GM18909 (cell line): ENCODE data around the gene FRY.
"Not testable (repeated sequence)": the region's sequence is repeated elsewhere in the genome, so short reads cannot be mapped to it uniquely, and the experiment has no call there.

Experiments used
- ATAC-seq: cut with Tn5 transposase; IDR thresholded peaks from one replicate; pipeline ENCODE4 v1.9.1; 2021; ENCODE audit warnings: mild to moderate bottlenecking; ENCODE audit not compliant: unreplicated experiment, poor library complexity

The FRY gene

DNA sequence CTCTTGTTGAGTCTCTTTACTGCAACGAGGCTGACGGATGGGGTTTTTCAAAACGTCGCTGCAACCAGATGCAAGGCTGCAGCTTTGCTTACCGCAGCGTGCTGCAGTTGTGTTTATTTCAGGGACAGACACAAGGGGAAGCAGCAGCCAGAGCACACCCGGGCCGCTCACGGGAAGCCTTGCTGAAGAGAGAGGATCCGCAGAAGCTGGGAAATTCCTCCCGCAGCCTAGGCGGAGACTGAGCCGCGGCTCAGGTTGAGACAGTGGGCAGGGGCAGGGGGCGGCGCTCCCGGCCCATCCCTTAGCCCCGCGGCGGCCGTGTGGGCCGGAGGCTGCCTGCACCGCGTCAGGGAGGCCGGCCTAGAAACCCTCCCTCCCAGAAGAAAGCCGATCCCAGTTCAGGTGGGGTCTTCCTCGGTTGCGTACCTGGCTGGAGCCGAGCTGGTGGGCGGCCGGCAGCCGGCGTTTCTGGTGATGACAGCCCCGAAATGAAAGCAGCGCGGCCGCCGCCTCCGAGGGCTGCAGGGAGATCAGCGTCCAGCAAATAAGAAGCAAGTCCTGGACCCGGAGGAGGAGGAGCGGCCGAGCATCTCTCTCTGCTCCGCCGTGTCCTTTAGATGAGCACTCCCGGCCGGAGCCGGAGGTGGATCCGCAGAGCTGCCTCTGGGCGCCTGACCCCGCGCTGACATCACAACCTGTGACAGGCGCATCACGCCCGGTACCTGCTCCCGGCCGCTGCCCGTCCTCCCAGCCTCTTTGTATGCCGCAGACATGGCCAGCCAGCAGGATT, at the start of gene FRY:
FRY (plus strand) TSS at position 750 of the 790 bp plus-strand sequence; CDS start at position 772, 22 bp downstream.
- ATAC-seq = peak; percentile 82

DNA sequence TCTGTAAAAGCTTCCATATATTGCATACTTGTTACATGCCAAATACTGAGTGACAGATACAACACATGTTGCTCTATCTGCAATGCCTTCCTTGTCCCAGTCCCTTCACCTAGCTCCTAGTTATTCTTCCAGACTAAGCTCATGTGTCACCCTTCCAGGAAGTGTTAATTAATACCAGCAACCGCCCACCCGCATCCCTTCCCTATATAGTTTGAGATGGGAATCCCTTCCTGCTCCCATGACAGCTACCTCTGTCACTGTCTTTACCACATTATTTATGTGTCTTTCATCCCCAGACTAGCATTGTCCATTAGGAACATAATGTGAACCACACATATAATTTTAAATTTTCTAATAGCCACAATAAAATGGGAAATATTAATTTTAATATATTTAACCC, 49.5 kb upstream of the FRY start:
- no peak for ATAC-seq

DNA sequence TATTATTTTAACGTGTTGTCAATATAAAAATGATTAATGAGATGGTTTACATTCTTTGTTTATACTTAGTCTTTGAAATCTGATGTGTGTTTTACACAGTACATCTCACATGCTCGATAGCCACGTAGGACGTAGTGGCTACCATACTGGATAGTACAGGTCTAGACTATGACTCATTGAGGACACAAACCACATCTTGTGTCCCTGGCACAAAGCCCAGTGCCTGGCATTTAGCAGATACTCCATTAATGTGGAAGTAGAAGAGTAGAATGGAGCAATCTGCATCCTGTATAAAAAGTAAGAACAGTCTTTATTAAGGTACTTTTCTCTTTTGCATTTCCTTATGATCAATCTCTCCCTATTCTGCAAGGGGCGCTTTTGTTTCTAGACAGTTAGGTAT, 49.0 kb upstream of the FRY start:
- ATAC-seq = no peak

DNA sequence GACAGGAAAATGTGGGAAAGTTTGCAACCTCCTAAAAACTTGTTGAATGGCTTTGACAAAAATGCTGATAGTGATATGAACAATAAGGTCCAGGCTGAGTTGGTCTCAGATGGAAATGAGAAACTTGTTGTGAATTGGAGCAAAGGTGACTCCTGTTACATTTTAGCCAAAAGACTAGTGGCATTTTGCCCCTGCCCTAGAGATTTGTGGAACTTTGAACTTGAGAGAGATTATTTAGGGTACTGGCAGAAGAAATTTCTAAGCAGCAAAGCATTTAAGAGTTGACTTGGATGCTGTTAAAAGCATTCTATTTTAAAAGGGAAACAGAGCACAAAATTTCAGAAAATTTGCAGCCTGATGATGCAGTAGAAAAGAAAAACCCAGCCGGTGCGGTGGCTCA, 47.9 kb upstream of the FRY start:
- not testable (repeated sequence) for ATAC-seq

DNA sequence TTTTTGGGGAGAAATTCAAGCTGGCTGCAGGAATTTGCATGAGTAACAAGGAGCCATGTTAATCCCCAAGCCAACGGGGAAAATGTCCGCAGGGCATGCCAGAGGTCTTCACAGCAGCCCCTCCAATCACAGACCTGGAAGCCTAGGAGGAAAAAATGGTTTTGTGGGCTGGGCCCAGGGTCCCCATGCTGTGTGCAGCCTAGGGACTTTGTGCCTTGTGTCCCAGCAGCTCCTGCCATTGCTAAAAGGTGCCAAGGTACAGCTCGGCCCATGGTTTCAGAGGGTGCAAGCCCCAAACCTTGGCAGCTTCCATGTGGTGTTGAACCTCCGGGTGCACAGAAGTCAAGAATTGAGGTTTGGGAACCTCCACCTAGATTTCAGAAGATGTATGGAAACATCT, 47.2 kb upstream of the FRY start:
- not testable (repeated sequence) for ATAC-seq

DNA sequence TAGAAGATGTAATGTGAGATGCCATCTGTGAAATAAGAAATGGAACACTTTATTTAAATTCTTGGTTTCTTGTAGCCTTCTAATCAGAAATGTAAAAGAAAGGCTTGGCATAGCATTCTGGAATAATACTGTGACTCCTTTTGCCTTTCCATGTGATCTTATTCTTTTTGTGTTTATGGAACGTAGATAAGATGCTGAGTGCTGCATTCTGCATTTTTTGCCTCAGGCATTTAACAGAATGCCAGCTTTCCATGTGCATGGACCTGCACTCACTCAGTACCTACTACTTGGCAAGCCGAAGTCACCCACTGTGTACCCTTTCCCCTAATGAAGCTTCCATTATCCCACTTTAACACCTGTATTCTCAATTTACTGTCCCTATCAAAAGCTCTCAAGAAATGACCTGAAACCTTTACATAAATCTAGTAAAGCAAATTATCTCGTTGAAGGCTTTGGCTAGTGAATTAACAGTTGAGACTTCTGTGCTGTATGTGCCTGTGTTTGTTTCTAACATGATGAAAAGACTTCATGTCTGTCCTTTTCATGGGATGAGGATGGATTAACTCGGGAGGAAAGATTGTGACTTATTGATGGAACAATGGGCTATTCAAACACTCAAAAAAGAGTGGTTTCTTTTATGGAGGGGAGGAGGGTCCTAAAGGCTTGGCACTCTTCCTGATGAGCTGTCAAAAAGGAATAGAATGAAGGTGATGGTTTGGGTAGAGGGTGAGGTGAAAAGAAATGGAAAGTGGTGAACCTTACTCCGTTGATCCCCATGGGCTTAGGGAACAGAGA, 44.7 kb upstream of the FRY start:
- no peak for ATAC-seq

DNA sequence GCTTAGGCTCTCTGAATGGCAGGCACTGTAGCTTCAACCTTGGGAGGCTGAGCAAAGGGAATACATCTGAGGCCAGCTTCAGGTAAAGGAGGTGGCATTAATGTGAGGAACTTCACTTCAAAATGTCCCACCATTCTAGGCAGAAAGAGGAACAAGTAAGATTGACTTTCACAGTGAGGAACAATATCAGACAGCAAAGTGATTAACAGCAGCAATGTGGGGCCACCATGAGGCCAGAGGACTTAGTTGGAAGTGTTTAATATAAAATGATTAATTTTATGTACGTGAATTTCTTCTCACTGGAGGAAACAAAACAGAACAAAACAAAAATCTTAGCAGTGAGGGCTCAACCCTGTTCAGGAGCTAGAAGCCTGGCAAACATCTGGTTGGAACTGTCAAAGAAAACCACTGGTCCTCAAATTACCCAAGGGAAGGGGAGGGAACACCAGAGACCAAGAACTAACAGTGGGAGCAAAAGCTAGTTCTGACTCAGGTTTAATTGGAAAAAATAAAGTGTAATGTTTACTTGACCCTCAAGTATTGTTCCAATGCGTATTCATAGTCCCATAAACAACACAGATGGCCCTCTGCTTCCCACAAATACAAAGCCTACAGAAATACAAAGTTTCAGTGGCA, 43.9 kb upstream of the FRY start:
- ATAC-seq = no peak

DNA sequence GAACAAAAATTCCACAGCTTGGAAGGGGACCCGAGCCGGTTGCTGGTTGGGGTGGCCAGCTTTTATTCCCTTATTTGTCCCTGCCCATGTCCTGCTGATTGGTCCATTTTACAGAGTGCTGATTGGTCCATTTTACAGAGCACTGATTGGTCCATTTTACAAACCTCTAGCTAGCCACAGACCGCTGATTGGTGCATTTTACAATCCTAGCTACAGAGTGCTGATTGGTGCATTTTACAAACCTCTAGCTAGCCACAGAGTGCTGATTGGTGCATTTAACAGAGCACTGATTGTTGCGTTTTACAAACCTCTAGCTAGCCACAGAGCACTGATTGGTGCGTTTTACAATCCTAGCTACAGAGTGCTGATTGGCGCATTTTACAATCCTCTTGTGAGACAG, 37.2 kb upstream of the FRY start:
- ATAC-seq = not testable (repeated sequence)

DNA sequence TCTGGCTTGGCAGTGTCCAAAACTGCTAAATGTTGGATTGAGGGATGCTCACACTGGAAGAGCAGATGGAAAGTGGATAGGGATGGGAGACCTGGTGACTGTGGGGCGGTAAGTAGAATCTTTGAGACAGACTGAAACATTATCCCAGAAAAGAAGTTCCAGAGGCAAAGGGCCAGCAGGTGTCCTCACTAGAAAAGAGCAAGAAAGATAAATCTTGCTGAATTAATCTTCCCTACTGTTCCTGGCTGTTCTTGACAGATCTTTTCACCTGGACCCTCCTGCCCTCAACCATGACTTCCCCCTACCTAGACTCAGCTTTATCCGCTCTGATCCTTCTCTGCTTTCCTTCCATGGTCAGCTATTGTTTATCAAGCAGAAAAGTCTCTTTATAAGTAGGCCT, 35.0 kb upstream of the FRY start:
- no peak for ATAC-seq

DNA sequence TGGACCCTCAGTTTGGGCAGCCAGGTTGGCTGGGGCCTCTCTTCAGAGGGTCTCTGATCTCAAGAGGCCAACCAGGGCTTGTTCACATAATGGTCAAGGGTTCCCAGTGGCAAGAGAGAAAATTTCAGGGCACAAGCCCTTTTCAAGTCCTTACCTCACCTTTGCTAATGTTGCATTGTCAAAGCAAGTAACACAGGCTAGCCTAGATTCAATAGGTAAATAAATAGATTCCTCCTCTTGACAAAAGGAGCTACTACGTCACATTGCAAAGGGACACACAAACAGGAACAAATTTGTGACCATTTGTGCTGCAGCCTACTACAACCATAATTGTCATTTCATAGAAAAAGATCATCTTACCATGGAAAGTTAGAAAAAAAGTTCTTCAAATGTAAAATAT, 33.9 kb upstream of the FRY start:
- no peak for ATAC-seq

DNA sequence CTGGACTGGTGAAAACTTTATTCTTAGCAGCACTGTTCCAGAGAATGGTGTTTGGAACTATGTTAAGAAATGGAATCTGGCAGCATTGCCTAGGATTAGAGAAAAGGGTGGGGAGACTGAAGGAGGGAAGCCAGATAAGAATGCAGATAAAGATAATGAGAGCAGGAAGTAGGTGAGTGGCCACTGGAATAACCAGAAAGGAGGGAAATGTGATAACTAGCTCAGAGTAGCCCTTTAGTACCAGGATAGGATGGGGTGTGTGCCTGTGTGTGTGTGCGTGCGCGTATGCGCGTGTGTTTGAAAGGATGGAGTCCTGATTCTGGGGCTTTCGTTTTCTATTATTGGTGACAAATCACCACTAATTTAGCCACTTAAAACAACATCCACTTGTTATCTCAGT, 33.4 kb upstream of the FRY start:
- no peak for ATAC-seq

DNA sequence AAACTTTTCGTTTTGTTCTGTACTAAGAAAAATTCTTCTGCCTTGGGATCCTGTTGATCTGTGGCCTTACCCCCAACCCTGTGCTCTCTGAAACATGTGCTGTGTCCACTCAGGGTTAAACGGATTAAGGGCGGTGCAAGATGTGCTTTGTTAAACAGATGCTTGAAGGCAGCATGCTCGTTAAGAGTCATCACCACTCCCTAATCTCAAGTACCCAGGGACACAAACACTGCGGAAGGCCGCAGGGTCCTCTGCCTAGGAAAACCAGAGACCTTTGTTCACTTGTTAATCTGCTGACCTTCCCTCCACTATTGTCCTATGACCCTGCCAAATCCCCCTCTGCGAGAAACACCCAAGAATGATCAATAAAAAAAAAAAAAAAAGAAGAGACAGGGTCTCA, 30.8 kb upstream of the FRY start:
- not testable (repeated sequence) for ATAC-seq

DNA sequence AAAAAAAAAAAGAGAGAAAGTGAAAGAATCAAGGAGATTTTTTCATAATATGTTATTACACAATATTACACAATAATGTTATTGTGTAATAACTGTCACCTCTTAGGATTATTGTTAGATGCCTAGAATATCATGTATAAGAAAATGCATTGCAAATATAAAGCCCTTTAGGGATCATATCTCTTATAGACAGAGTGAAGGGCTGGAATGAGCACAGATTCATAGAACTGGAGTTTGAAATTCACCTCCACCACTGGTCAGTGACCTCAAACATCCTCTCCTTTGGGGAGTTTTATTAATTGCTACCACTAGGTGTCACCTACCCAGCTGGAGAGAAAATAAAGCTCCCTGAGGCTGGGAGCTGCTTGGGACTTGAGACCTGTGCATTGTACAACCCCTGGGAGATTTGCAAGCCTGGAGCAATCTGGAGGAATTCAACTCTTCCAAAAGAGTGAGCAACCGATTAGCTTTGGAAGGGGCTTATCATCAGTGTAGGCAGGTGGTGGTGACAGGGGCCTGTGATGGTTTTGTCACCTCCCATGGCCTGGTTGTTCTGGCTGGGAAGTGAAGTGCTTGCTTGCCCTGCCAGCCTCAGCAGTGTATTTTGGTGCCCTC, 30.3 kb upstream of the FRY start:
- ATAC-seq = peak; percentile 77

DNA sequence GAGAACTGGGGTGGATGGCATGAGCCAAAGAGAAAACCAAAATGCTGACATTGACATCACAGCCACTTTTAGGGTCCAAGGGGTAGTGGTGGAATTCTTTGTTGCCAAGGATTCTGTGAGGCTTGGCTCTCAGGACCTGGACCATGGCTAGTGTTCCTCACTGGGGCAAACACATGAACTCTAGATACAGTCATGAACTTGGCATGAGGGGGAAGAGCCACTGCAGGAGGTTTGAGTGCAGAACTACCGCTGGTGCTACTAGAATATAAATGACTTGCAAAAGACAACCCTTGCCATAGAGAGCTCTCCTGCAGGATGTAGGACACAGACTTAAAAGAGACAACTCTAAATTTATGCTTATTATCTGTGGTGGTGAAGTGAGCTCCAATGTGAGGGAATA, 29.8 kb upstream of the FRY start:
- no peak for ATAC-seq

DNA sequence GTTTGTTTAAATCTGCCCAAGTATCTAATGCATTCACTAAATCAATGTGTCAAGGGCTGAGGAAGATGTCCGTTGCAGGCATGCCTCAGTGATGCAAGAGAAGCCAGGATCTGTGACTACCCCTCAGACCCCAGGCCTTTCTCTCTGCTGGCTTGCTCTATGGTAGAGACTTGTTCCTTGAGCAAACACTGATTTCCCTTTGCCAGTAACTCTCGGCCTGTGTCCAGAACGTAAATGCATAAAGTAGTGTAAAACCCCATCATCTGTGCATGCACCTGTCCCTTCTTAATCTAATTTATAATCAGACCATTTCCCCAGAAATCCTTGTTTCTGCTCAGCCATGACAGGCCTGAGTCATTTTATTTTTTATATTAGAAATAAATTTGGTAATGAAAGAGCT, 28.7 kb upstream of the FRY start:
- no peak for ATAC-seq

DNA sequence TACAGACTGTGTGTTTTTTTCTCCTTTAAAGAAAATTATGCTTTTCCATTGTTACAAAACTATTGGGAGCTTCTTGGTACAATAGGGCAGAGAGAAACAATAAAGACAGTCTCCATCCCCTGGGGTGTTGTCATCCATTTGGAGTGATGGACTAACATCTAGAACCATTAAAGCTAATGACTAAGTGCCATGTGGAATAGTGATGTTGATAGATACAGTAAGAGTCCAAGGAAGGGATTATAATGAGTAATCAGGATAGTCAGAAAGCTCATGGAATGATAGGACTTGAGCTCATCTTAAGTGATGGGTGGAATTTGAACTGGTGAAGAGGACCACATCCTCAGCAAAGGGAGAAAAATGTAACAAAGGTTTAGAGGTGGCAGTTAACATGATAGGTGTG, 24.1 kb upstream of the FRY start:
- ATAC-seq = no peak

DNA sequence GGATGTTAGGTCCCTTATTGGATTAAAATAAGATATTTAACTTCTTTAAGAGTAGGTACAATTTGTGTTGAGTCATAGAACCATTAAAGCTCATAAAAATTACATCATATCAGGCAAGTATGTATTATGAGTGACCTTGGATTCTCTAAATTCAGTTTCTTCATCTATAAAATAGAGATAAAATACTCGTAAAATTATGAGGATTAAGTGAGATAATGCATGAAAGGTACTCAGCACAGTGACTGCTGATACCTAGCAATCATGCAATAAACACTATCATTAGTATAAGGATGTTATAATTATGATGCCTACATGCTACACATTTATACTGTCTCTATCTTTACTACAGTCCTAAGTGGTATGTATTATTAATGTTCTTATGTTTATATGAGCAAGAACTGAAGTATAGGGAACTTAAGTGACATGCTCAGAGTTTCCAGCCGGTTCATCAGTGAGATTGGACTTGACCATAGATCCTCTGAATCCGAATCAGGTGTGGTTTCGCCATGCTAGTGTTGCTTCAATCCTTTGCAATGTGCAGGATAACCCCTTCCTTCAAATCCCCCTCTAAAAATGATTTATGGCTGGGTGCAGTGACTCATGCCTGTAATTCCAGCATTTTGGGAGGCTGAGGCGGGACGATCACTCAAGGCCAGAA, 22.9 kb upstream of the FRY start:
- no peak for ATAC-seq

DNA sequence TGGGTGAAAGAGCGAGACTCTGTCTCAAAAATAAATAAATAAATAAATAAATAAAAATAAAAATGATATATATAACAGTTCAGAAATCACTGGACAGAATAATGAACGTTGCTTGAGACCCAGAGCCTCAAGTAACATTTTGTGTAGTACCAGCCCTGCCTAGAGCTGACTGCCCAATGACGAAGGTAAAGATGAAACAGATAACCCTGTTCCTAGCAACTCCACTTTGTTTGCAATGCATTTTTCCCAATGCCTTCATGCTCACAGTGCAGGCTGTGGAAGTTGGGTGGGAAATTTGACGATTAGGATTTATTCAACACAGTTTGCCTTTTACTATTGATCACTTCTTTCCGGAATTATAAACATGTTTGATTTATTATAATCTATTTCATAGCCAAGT, 22.2 kb upstream of the FRY start:
- no peak for ATAC-seq

DNA sequence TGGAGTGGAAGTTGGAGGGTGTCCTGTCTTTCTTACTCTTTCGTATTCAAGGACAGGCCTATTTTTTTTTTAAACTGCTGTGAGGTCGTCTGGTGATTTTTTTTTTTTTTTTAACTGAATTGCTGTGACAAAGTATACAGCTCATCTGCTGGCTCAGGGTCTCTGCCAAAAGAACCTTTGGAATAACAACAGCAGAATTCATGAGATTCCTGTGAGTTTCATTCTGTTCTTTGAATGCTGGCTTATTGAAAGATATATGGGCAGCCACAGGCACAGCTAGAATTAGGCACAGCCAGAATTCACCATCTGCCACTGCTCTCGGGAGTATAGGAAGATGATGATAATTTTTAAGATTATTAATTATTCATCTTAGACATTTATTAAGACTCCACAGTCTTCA, 21.4 kb upstream of the FRY start:
- ATAC-seq = no peak

DNA sequence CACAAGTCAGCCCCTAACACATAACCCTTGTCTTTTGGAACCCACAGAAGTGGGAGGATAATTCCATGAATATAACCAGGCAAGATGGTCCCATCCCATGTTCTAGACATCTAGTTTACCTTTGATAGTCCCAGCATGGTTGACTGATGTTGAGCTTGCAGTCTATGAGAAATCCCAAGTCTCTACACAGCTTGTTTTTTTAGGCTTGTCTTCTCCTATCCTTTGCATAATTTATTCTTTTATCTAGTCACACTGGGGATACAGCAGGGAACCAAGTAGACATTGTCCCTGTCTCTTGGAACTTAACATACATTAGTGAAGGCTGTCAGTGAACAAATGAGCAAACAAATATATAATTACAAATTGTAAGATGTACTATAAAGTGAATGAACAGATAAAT, 19.6 kb upstream of the FRY start:
- ATAC-seq = no peak
